H1 (cell line): Measurements from ENCODE around the gene GPN2. TPM values are rescaled to one million over a fixed set of nuclear protein-coding genes. Genes with fewer than 3 reads are reported as not detected.

Source experiments
- BRCA1 ChIP-seq: IDR thresholded peaks from 2 replicates; pipeline ENCODE4 v1.6.1; 2012; ENCODE audit warnings: low read depth, low read length, improper control_type of control experiment
- CHD2 ChIP-seq: IDR thresholded peaks from 2 replicates; pipeline ENCODE4 v1.6.1; 2012; ENCODE audit warnings: low read length, improper control_type of control experiment
- RNF2 ChIP-seq: fragments of 200-900, 300-1000 bp; sonication (generic); IDR thresholded peaks from 2 replicates; pipeline ENCODE4 v1.7.1; 2016; ENCODE audit warnings: borderline replicate concordance, low read depth, mild to moderate bottlenecking, antibody characterized with exemption, low read length; ENCODE audit not compliant: poor library complexity, severe bottlenecking; ENCODE audit errors: missing control alignments
- RXRA ChIP-seq: IDR thresholded peaks from 2 replicates; pipeline ENCODE4 v1.6.1; 2011; ENCODE audit warnings: low read depth, mild to moderate bottlenecking, low read length, moderate library complexity; ENCODE audit not compliant: insufficient read depth
- TAF1 ChIP-seq: IDR thresholded peaks from 2 replicates; pipeline ENCODE4 v1.6.1; 2011; ENCODE audit warnings: mild to moderate bottlenecking, low read depth, low read length
- TCF12 ChIP-seq: IDR thresholded peaks from 2 replicates; pipeline ENCODE4 v1.6.1; 2011; ENCODE audit warnings: low read depth, mild to moderate bottlenecking, low read length
- polyA plus RNA-seq, 7 experiments: library from polyadenylated mRNA; depleted of rRNA in 3 of 7; stranded (reverse) in 5 of 7; unstranded in 2 of 7; fragments of >200 nt in 5 of 7; fragments of 200-250 nt in 2 of 7; gene quantifications; 1 replicate in 5 of 7; 2 replicates in 1 of 7; 4 replicates in 1 of 7; pipeline versions ENCODE4 v1.2.1 to v1.2.3, GENCODE V29; 2011 to 2013; ENCODE audit warnings: missing spikeins in 2 of 7, mixed read lengths in 2 of 7
- total RNA-seq: library from RNA; stranded (reverse); fragmentation: NEBNext Ultra II Directional; extraction: Animal tissue kit (Norgen Biotek cat#: 25700); gene quantifications from 2 replicates; pipeline ENCODE4 v1.2.1, GENCODE V29; 2021

The GPN2 gene
- total and polyA plus RNA-seq, 2 of the 8 experiments (the other 6 are each of a cell fraction or from before 2014, with no cell fraction given) = 27.3 to 36.8 TPM

DNA sequence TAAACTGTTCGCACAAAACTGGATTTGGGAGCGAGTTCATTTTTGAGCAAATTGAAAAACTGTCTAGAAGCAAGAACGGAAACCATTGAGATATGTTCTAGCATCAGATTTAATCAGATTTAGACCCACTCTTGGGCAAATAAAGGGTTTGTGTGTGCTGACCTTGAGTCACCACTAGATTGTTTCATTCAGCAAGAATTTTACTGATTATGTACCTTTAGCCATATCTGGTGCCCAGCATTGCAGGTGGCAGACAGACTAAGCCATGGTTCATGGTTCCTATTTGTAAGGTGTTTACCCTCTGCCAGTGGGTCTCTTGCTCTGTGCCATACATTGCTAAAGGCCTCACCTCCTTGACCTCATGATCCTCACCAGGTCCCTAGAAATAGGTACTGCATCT is 32.8 kb upstream of the GPN2 start (continued):
- TF ChIP-seq TAF1 (no peak), CHD2 (no peak), RXRA (no peak), TCF12 (no peak), BRCA1 (no peak), RNF2 (no peak)
